K562 (cell line): ENCODE results near the gene CRYBA4. TPM values are rescaled to one million over a fixed set of nuclear protein-coding genes. Genes with fewer than 3 reads are reported as not detected.

Experiments
- ATAC-seq: fragments of 200-7000 bp; cut with Tn5 transposase; 3 replicates; pipeline ENCODE4 v1.9.1; 2020; ENCODE audit warnings: moderate library complexity
- BruUV-seq: library from RNA; stranded (reverse); fragments of 400-500 nt; replicated peaks from 2 replicates; lab custom pipeline; 2021; lab: Mats Ljungman, UMichigan
- CTCF ChIA-PET: fragments of 300-600 bp; formaldehyde crosslinking; extraction: SDS; loops from one replicate; lab custom pipeline; 2021; ENCODE audit warnings: low intra/inter-chr PET ratio; lab: Yijun Ruan, JAX
- POLR2A ChIA-PET: fragments of 300-600, 350-650 bp; sonication (Branson Sonifier 250); formaldehyde crosslinking; extraction: SDS; loops from one replicate; lab custom pipeline; 2021; ENCODE audit warnings: antibody characterized with exemption, inconsistent platforms; lab: Yijun Ruan, JAX
- DNase-seq, 4 experiments: peaks; one replicate each; pipeline versions ENCODE4 v3.0.0 to v3.0.0-alpha.2; 2011 to 2018; ENCODE audit warnings: low spot score in 3 of 4, mixed read lengths in 3 of 4; ENCODE audit errors: extremely low read depth in 1 of 4
- FAIRE-seq: peaks from 2 replicates; lab custom pipeline; 2011; peaks lifted over from hg19 to GRCh38; lab: Jason Lieb, UNC
- H2AFZ ChIP-seq: 2 replicates; pipeline ENCODE4 v1.6.0; 2011; ENCODE audit warnings: low read depth, low read length, control low read depth, inconsistent platforms
- H3K27ac ChIP-seq: fragments of 200-600 bp; 3 replicates; pipeline ENCODE4 v1.8.0; 2011; ENCODE audit warnings: low read depth, mild to moderate bottlenecking, control low read depth, inconsistent platforms, low read length, moderate library complexity, mixed read lengths; ENCODE audit errors: extremely low read depth
- H3K27me3 ChIP-seq, 2 experiments: fragments of 300-600 bp in 1 of 2; 2 replicates in 1 of 2; 3 replicates in 1 of 2; pipeline versions ENCODE4 v1.6.0 to v1.8.0; 2011; ENCODE audit warnings: inconsistent platforms in 2 of 2, low read length in 2 of 2, mild to moderate bottlenecking in 1 of 2, mixed read lengths in 1 of 2, moderate library complexity in 1 of 2; ENCODE audit not compliant: control insufficient read depth in 2 of 2, insufficient read depth in 2 of 2
- H3K36me3 ChIP-seq: fragments of 300-600 bp; 3 replicates; pipeline ENCODE4 v1.8.0; 2011; ENCODE audit warnings: mild to moderate bottlenecking, low read length, inconsistent platforms; ENCODE audit not compliant: control insufficient read depth, insufficient read depth
- H3K4me1 ChIP-seq, 2 experiments: fragments of 200-600 bp in 1 of 2; replicated peaks in 1 of 2; 2 replicates in 1 of 2; 3 replicates in 1 of 2; pipeline versions ENCODE4 v1.5.1 to v1.8.0; 2011; ENCODE audit warnings: inconsistent platforms in 2 of 2, low read length in 2 of 2, mild to moderate bottlenecking in 1 of 2, mixed read lengths in 1 of 2, moderate library complexity in 1 of 2; ENCODE audit not compliant: control insufficient read depth in 2 of 2, insufficient read depth in 2 of 2
- H3K4me2 ChIP-seq: 2 replicates; pipeline ENCODE4 v1.6.1; 2011; ENCODE audit warnings: low read length, control low read depth, inconsistent platforms, mixed read lengths; ENCODE audit not compliant: insufficient read depth
- H3K4me3 ChIP-seq: fragments of 200-600 bp; sonication (generic), shearing (Covaris generic); 2 replicates; pipeline ENCODE4 v1.5.1; 2016; ENCODE audit warnings: control low read depth, inconsistent platforms
- H3K79me2 ChIP-seq: fragments of 200-600 bp; 3 replicates; pipeline ENCODE4 v1.8.0; 2011; ENCODE audit warnings: low read length, inconsistent platforms; ENCODE audit not compliant: control insufficient read depth, insufficient read depth
- H3K9ac ChIP-seq, 2 experiments: 2 replicates each; pipeline versions ENCODE4 v1.6.0 to v1.6.1; 2011; ENCODE audit warnings: low read depth in 2 of 2, low read length in 2 of 2, control low read depth in 1 of 2, inconsistent platforms in 1 of 2, mild to moderate bottlenecking in 1 of 2, mixed read lengths in 1 of 2; ENCODE audit not compliant: insufficient read depth in 1 of 2
- H3K9me1 ChIP-seq: one replicate; pipeline ENCODE4 v1.6.0; 2011; ENCODE audit warnings: inconsistent platforms, mild to moderate bottlenecking, low read length, moderate library complexity; ENCODE audit not compliant: control insufficient read depth, insufficient read depth
- H3K9me3 ChIP-seq: replicated peaks from 2 replicates; pipeline ENCODE4 v1.5.1; 2011; ENCODE audit warnings: low read depth, low read length, inconsistent platforms; ENCODE audit not compliant: control insufficient read depth, insufficient read depth
- H4K20me1 ChIP-seq: replicated peaks from 2 replicates; pipeline ENCODE4 v1.6.1; 2011; ENCODE audit warnings: low read length, inconsistent platforms, mixed read lengths; ENCODE audit not compliant: control insufficient read depth, insufficient read depth
- E2F6 ChIP-seq, 2 experiments: IDR thresholded peaks; 2 replicates each; pipeline ENCODE4 v1.6.1; 2011; ENCODE audit warnings: borderline replicate concordance in 1 of 2, control low read depth in 1 of 2, low read depth in 1 of 2, low read length in 1 of 2, mild to moderate bottlenecking in 1 of 2, mixed read lengths in 1 of 2, moderate library complexity in 1 of 2; ENCODE audit not compliant: insufficient read depth in 1 of 2, insufficient read length in 1 of 2, poor library complexity in 1 of 2, severe bottlenecking in 1 of 2; ENCODE audit errors: extremely low read depth in 1 of 2
- RBM14 ChIP-seq: fragments of 200-400 bp; formaldehyde crosslinking; IDR thresholded peaks from 2 replicates; pipeline ENCODE4 v1.6.1; 2018; ENCODE audit warnings: low read depth, mild to moderate bottlenecking, low read length, moderate library complexity, borderline replicate concordance; ENCODE audit not compliant: insufficient read depth
- UBTF ChIP-seq, 2 experiments: IDR thresholded peaks; 2 replicates each; pipeline ENCODE4 v1.6.1; 2012; ENCODE audit warnings: improper control_type of control experiment in 2 of 2, low read depth in 2 of 2, low read length in 2 of 2, borderline replicate concordance in 1 of 2
- ZBTB5 ChIP-seq: fragments of 450-650 bp; IDR thresholded peaks from 2 replicates; pipeline ENCODE4 v1.6.1; 2017; ENCODE audit warnings: antibody characterized with exemption
- ZBTB8A ChIP-seq: fragments of 450-650 bp; IDR thresholded peaks from 2 replicates; pipeline ENCODE4 v1.6.1; 2018; ENCODE audit warnings: mild to moderate bottlenecking, moderate library complexity; ENCODE audit not compliant: partially characterized antibody
- ZNF146 ChIP-seq: IDR thresholded peaks from one replicate; pipeline ENCODE4 v1.6.1; 2018; ENCODE audit warnings: missing compliant biosample characterization; ENCODE audit not compliant: unreplicated experiment
- ZNF589 ChIP-seq: fragments of 200-800 bp; sonication (Bioruptor generic); IDR thresholded peaks from 2 replicates; pipeline ENCODE4 v1.6.1; 2016; ENCODE audit warnings: low read depth, missing genetic modification characterization, missing compliant biosample characterization
- ZNF639 ChIP-seq, 2 experiments: fragments of 200-800 bp in 1 of 2; sonication (Bioruptor generic) in 1 of 2; sonication (generic) in 1 of 2; formaldehyde crosslinking in 1 of 2; IDR thresholded peaks in 1 of 2; conservative IDR thresholded peaks in 1 of 2; 2 replicates each; pipeline versions ENCODE4 v1.5.0 to v1.6.1; 2016 to 2020; ENCODE audit warnings: missing compliant biosample characterization in 1 of 2, missing genetic modification characterization in 1 of 2, missing genetic modification reagents in 1 of 2
- ZNF695 ChIP-seq: fragments of 450-650 bp; formaldehyde crosslinking; IDR thresholded peaks from 2 replicates; pipeline ENCODE4 v1.4.0; 2020; ENCODE audit warnings: mild to moderate bottlenecking, moderate library complexity
- WGBS: fragments of 100-300 bp; shearing (Covaris generic); methylation state at CpG from one replicate; pipeline ENCODE4 v1.1.6; 2016; ENCODE audit warnings: low coverage, mixed read lengths; ENCODE audit not compliant: insufficient coverage; ENCODE audit errors: missing lambda C conversion rate; 5-methylcytosine and 5-hydroxymethylcytosine counted together
- in situ Hi-C: fragments of 300-500 bp; cut with MboI; formaldehyde crosslinking; loops from 4 replicates; pipeline ENCODE4 v1.15.0; 2018; ENCODE audit warnings: inconsistent platforms, mixed read lengths
- intact Hi-C: fragments of 100-400 bp; cut with micrococcal nuclease; formaldehyde crosslinking; loops from 2 replicates; pipeline ENCODE4 v1.14.2; 2022
- polyA plus RNA-seq, 8 experiments: library from polyadenylated mRNA; depleted of rRNA in 4 of 8; stranded (reverse) in 5 of 8; unstranded in 3 of 8; fragments of >200 nt; fragmentation: Nextera tagmentation in 2 of 8; fragmentation: Illumina TruSeq in 1 of 8; extraction: Ambion mirVana in 2 of 8; extraction: Trizol in 1 of 8; gene quantifications; 2 replicates each; pipeline versions ENCODE4 v1.2.1 to v1.2.3, GENCODE V29; 2011 to 2014; ENCODE audit warnings: inconsistent platforms in 1 of 8, missing spikeins in 1 of 8
- total RNA-seq, 7 experiments: library from RNA; depleted of rRNA in 6 of 7; stranded (reverse); fragments of >200 nt in 6 of 7; fragmentation: Illumina TruSeq in 2 of 7; extraction: Trizol in 2 of 7; gene quantifications; 2 replicates each; pipeline versions ENCODE4 v1.2.1 to v1.2.3, GENCODE V29; 2011 to 2021; ENCODE audit warnings: low replicate concordance in 1 of 7

The CRYBA4 gene
- total and polyA plus RNA-seq, 9 of the 15 experiments (the other 6 are each of a cell fraction or from before 2014, with no cell fraction given), result 0.59 to 3.3 (median 1.6) TPM

GRCh38 chr22:26667140-26667539 lies 45.4 kb downstream of the CRYBA4 start:
- H3K9me1 ChIP-seq, result no peaks in the 10 kb centered on the region
- intact Hi-C loops (loop anchor here (5.0 kb wide), 1 partner anchor 270 kb away; no protein-coding TSS in a partner anchor), in situ Hi-C loops (no loop called here)
- H2AFZ ChIP-seq, result no peak overlapping the region
- POLR2A ChIA-PET, result no interaction called here
- no peak overlapping the region for H3K4me2 ChIP-seq
- H3K27ac ChIP-seq, result no peak overlapping the region
- H4K20me1 ChIP-seq, result no peaks in the 10 kb centered on the region
- no peaks in the 10 kb centered on the region for H3K79me2 ChIP-seq
- no peaks in the 10 kb centered on the region for H3K27me3 ChIP-seq
- H3K9ac ChIP-seq, result no peak overlapping the region; a peak in 1 of 4 replicates
- H3K4me3 ChIP-seq, result no peak overlapping the region
- ATAC-seq (no peak), FAIRE-seq (no peak), DNase-seq (no peak)
- peaks cover 4 to 15% of the 10 kb centered on the region in 2 experiments; a peak in 4 of 5 replicates for H3K4me1 ChIP-seq
- H3K9me3 ChIP-seq, result no peaks in the 10 kb centered on the region
- CTCF ChIA-PET, result no interaction called here
- no TSS peak for BruUV-seq
- WGBS, result 63% methylated on average over 9 of the region's 13 CpGs
- H3K36me3 ChIP-seq, result no peaks in the 10 kb centered on the region
- no peak for TF ChIP-seq E2F6 (IDR thresholded peaks at IDR 0.05; ENCODE audit: borderline replicate concordance in 1 of 2, extremely low read depth in 1 of 2, insufficient read depth in 1 of 2, insufficient read length in 1 of 2, low read depth in 1 of 2, low read length in 1 of 2, poor library complexity in 1 of 2, severe bottlenecking in 1 of 2)
- TF ChIP-seq RBM14, result no peak
- TF ChIP-seq ZNF146, result no peak
- TF ChIP-seq UBTF (IDR thresholded peaks at IDR 0.05; ENCODE audit: borderline replicate concordance in 1 of 2, low read depth in 2 of 2, low read length in 2 of 2), result no peak
- no peak for TF ChIP-seq ZNF589 (CRISPR knock-in tag)
- no peak for TF ChIP-seq ZBTB8A
- TF ChIP-seq ZBTB5, result no peak
- TF ChIP-seq ZNF639 (CRISPR knock-in tag; conservative IDR thresholded peaks at IDR 0.05 in 1 of 2, IDR thresholded peaks at IDR 0.05 in 1 of 2), result no peak
- no peak for TF ChIP-seq ZNF695 (CRISPR knock-in tag)
